Esophagus squamous epithelium (tissue), 4 donors: ENCODE measurements around the gene STYXL1.

Experiments
- CTCF ChIP-seq, 6 experiments: fragments of 450-650 bp in 4 of 6; fragments of 200-600 bp in 2 of 6; sonication (generic) in 2 of 6; IDR thresholded peaks; one replicate each; pipeline ENCODE4 v1.5.1; 2016 to 2019; ENCODE audit warnings: antibody characterized with exemption in 6 of 6, mild to moderate bottlenecking in 4 of 6, moderate library complexity in 4 of 6
- POLR2A ChIP-seq, 4 donors: fragments of 450-650 bp; IDR thresholded peaks; one replicate each; pipeline ENCODE4 v1.6.1; 2017; ENCODE audit warnings: antibody characterized with exemption in 4 of 4, mild to moderate bottlenecking in 4 of 4, moderate library complexity in 3 of 4

- TF ChIP-seq CTCF (IDR thresholded peaks at IDR 0.05) (no peak), POLR2A (IDR thresholded peaks at IDR 0.05) (no peak)
These were observed 45.7 kb downstream of the STYXL1 start for GRCh38 chr7:76002139-76002538.
